HepG2 (cell line): ENCODE measurements around the gene PSMB4.

Source experiments
- CBFB ChIP-seq: sonication (generic); formaldehyde crosslinking; IDR thresholded peaks from 2 replicates; pipeline ENCODE4 v1.4.0; 2020; ENCODE audit warnings: missing genetic modification reagents
- MAFF ChIP-seq: IDR thresholded peaks from 2 replicates; pipeline ENCODE4 v1.6.1; 2011; ENCODE audit warnings: low read depth, low read length, improper control_type of control experiment
- NCOA1 ChIP-seq: sonication (generic); formaldehyde crosslinking; IDR thresholded peaks from 2 replicates; pipeline ENCODE4 v1.9.0; 2021; ENCODE audit warnings: missing genetic modification reagents
- POLR2AphosphoS5 ChIP-seq: IDR thresholded peaks from 2 replicates; pipeline ENCODE4 v1.6.1; 2012; ENCODE audit warnings: low read depth, low read length
- RARA ChIP-seq: IDR thresholded peaks from 2 replicates; pipeline ENCODE4 v1.6.1; 2016; ENCODE audit warnings: missing genetic modification reagents, missing compliant biosample characterization
- THRA ChIP-seq: sonication (generic); formaldehyde crosslinking; IDR thresholded peaks from 2 replicates; pipeline ENCODE4 v1.4.0; 2020; ENCODE audit warnings: missing genetic modification reagents, borderline replicate concordance
- ZNF281 ChIP-seq: sonication (generic); formaldehyde crosslinking; IDR thresholded peaks from 2 replicates; pipeline ENCODE4 v1.4.0; 2020; ENCODE audit warnings: missing genetic modification reagents, borderline replicate concordance
- ZNF629 ChIP-seq: sonication (generic); formaldehyde crosslinking; conservative IDR thresholded peaks from 2 replicates; pipeline ENCODE4 v1.5.0; 2020; ENCODE audit warnings: missing genetic modification reagents
- TF ChIP-seq, protein P1 (sequence below), 2 experiments: IDR thresholded peaks; 2 replicates each; pipeline ENCODE4 v1.6.1; 2011 to 2012; ENCODE audit warnings: low read length in 2 of 2, borderline replicate concordance in 1 of 2, low read depth in 1 of 2, mild to moderate bottlenecking in 1 of 2, moderate library complexity in 1 of 2

- TF ChIP-seq CBFB (CRISPR knock-in tag), result no peak
- no peak for TF ChIP-seq ZNF281
- no peak for TF ChIP-seq ZNF629 (CRISPR knock-in tag)
- no peak for TF ChIP-seq POLR2AphosphoS5
- TF ChIP-seq RARA (CRISPR knock-in tag), result no peak
- TF ChIP-seq, protein P1, sequence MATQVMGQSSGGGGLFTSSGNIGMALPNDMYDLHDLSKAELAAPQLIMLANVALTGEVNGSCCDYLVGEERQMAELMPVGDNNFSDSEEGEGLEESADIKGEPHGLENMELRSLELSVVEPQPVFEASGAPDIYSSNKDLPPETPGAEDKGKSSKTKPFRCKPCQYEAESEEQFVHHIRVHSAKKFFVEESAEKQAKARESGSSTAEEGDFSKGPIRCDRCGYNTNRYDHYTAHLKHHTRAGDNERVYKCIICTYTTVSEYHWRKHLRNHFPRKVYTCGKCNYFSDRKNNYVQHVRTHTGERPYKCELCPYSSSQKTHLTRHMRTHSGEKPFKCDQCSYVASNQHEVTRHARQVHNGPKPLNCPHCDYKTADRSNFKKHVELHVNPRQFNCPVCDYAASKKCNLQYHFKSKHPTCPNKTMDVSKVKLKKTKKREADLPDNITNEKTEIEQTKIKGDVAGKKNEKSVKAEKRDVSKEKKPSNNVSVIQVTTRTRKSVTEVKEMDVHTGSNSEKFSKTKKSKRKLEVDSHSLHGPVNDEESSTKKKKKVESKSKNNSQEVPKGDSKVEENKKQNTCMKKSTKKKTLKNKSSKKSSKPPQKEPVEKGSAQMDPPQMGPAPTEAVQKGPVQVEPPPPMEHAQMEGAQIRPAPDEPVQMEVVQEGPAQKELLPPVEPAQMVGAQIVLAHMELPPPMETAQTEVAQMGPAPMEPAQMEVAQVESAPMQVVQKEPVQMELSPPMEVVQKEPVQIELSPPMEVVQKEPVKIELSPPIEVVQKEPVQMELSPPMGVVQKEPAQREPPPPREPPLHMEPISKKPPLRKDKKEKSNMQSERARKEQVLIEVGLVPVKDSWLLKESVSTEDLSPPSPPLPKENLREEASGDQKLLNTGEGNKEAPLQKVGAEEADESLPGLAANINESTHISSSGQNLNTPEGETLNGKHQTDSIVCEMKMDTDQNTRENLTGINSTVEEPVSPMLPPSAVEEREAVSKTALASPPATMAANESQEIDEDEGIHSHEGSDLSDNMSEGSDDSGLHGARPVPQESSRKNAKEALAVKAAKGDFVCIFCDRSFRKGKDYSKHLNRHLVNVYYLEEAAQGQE (IDR thresholded peaks at IDR 0.05; ENCODE audit: borderline replicate concordance in 1 of 2, low read depth in 1 of 2, low read length in 2 of 2), result no peak
- no peak for TF ChIP-seq THRA (CRISPR knock-in tag)
- TF ChIP-seq NCOA1 (CRISPR knock-in tag), result no peak
- no peak for TF ChIP-seq MAFF
Measured at GRCh38 chr1:151367658-151368392, 31.5 kb upstream of the PSMB4 start.
